Measurements from ENCODE around the gene GRIPAP1. TPM values are rescaled to one million over a fixed set of nuclear protein-coding genes. Genes with fewer than 3 reads are reported as not detected.
A peak's percentile ranks its signal among the peaks of the same experiment; 100 is the strongest.

The GRIPAP1 gene
- polyA plus RNA-seq, 3 donors, result 3.8 to 103 (median 10.7) TPM

GRCh38 chrX:48975541-48975940 is 26.5 kb downstream of the GRIPAP1 start:
- Histone ChIP-seq H4K20me1 (ENCODE audit: insufficient read depth, low read length) (peaks cover 5% of the 10 kb centered on the region), H3K4me1 (ENCODE audit: control insufficient read depth in 1 of 2, insufficient read depth in 2 of 2, low read length in 2 of 2) (peaks cover 10 to 11% of the 10 kb centered on the region in 2 donors), H3K36me3 (replicated peaks in 1 of 2; ENCODE audit: control insufficient read depth in 1 of 2, insufficient read depth in 2 of 2, low read length in 2 of 2) (peaks cover 49 to 60% of the 10 kb centered on the region in 2 donors), H3K4me2 (replicated peaks; ENCODE audit: extremely low read depth, low read length, poor library complexity, severe bottlenecking) (no peak overlapping the region), H2AFZ (ENCODE audit: insufficient read depth, low read depth, low read length, poor library complexity, severe bottlenecking) (no peak overlapping the region), H3K27me3 (ENCODE audit: control insufficient read depth in 2 of 2, insufficient read depth in 2 of 2, low read length in 2 of 2) (peaks cover 0 to 8% of the 10 kb centered on the region in 2 donors), H3K79me2 (ENCODE audit: insufficient read depth, low read length) (no peaks in the 10 kb centered on the region), H3K27ac (ENCODE audit: low read depth in 1 of 2, low read length in 2 of 2) (no peak overlapping the region), H3K9ac (ENCODE audit: insufficient read depth, low read length, poor library complexity, severe bottlenecking) (no peak overlapping the region), H3K4me3 (replicated peaks in 1 of 3; ENCODE audit: low read depth in 2 of 3, low read length in 3 of 3) (no peak overlapping the region), H3K9me3 (replicated peaks in 1 of 2; ENCODE audit: control insufficient read depth in 1 of 2, insufficient read depth in 1 of 2, low read length in 2 of 2) (no peaks in the 10 kb centered on the region)
- no peak for DNase-seq
- peaks cover 50 to 52% of the 10 kb centered on the region in 2 donors for H3K36me3 Mint-ChIP-seq
- 92% methylated on average over 2 of the region's 5 CpGs for WGBS (ENCODE audit: insufficient coverage)
- TF ChIP-seq CTCF (IDR thresholded peaks at IDR 0.05), result no peak
- no peak overlapping the region for H3K4me3 Mint-ChIP-seq
- intact Hi-C loops (cut with micrococcal nuclease), result no loop called here
- H3K27me3 Mint-ChIP-seq (ENCODE audit: low read depth in 3 of 3), result peaks cover 2 to 17% (median 6%) of the 10 kb centered on the region in 3 donors
- peaks cover 9% of the 10 kb centered on the region for H3K4me1 Mint-ChIP-seq
- no peaks in the 10 kb centered on the region for H3K9me3 Mint-ChIP-seq
- H3K27ac Mint-ChIP-seq, result peak overlapping the region in 2 of 7 donors; percentile 16 to 48

DNA sequence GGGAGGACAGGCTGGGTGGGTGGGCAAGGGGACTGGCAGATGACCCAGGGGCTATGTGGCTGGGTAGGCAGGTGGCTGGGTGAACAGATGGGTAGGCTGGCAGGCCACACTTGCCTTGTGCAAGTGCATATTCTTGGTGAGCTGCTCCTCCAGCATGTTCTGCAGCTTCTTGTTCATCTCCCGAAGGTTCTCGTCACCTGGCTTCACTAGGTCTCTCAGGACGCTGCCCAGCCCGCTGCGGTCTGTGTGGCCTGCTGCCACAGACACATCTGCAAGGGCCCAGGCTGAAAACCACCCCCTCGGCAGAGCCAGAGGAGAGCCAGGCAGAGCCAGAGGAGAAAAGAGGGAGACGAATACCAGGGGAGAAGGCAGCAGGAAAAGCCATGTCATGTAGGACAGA is 27.0 kb downstream of the GRIPAP1 start:
- WGBS (ENCODE audit: insufficient coverage), result 97% methylated on average over 5 of the region's 7 CpGs
- peaks cover 9% of the 10 kb centered on the region for H3K4me1 Mint-ChIP-seq
- TF ChIP-seq CTCF (IDR thresholded peaks at IDR 0.05), result no peak
- Histone ChIP-seq H3K4me3 (replicated peaks in 1 of 3; ENCODE audit: low read depth in 2 of 3, low read length in 3 of 3) (no peak overlapping the region), H3K9me3 (replicated peaks in 1 of 2; ENCODE audit: control insufficient read depth in 1 of 2, insufficient read depth in 1 of 2, low read length in 2 of 2) (no peaks in the 10 kb centered on the region), H3K9ac (ENCODE audit: insufficient read depth, low read length, poor library complexity, severe bottlenecking) (no peak overlapping the region), H3K79me2 (ENCODE audit: insufficient read depth, low read length) (no peaks in the 10 kb centered on the region), H3K27ac (ENCODE audit: low read depth in 1 of 2, low read length in 2 of 2) (no peak overlapping the region), H2AFZ (ENCODE audit: insufficient read depth, low read depth, low read length, poor library complexity, severe bottlenecking) (no peak overlapping the region), H4K20me1 (ENCODE audit: insufficient read depth, low read length) (peaks cover 5% of the 10 kb centered on the region), H3K36me3 (replicated peaks in 1 of 2; ENCODE audit: control insufficient read depth in 1 of 2, insufficient read depth in 2 of 2, low read length in 2 of 2) (peaks cover 46 to 55% of the 10 kb centered on the region in 2 donors), H3K27me3 (ENCODE audit: control insufficient read depth in 2 of 2, insufficient read depth in 2 of 2, low read length in 2 of 2) (peaks cover 0 to 8% of the 10 kb centered on the region in 2 donors), H3K4me2 (replicated peaks; ENCODE audit: extremely low read depth, low read length, poor library complexity, severe bottlenecking) (no peak overlapping the region), H3K4me1 (ENCODE audit: control insufficient read depth in 1 of 2, insufficient read depth in 2 of 2, low read length in 2 of 2) (peaks cover 10 to 11% of the 10 kb centered on the region in 2 donors)
- H3K4me3 Mint-ChIP-seq, result no peak overlapping the region
- DNase-seq, result no peak
- H3K36me3 Mint-ChIP-seq, result peaks cover 45 to 48% of the 10 kb centered on the region in 2 donors
- intact Hi-C loops (cut with micrococcal nuclease), result no loop called here
- no peaks in the 10 kb centered on the region for H3K9me3 Mint-ChIP-seq
- no peak overlapping the region for H3K27ac Mint-ChIP-seq
- H3K27me3 Mint-ChIP-seq (ENCODE audit: low read depth in 3 of 3), result peaks cover 2 to 19% (median 11%) of the 10 kb centered on the region in 3 donors
